K562 (cell line): ENCODE results near the gene DDR1. TPM values are rescaled to one million over a fixed set of nuclear protein-coding genes. Genes with fewer than 3 reads are reported as not detected.
A peak's percentile ranks its signal among the peaks of the same experiment; 100 is the strongest.

Source experiments
- CBX3 ChIP-seq, 2 experiments: IDR thresholded peaks; 1 replicate in 1 of 2; 2 replicates in 1 of 2; pipeline ENCODE4 v1.6.1; 2012; ENCODE audit warnings: inconsistent platforms in 2 of 2, low read length in 2 of 2, borderline replicate concordance in 1 of 2, control low read depth in 1 of 2
- CSDE1 ChIP-seq, 2 experiments: fragments of 450-650 bp; IDR thresholded peaks; 2 replicates each; pipeline ENCODE4 v1.6.1; 2016; ENCODE audit warnings: mild to moderate bottlenecking in 1 of 2
- CTCF ChIP-seq, 3 experiments: IDR thresholded peaks in 2 of 3; conservative IDR thresholded peaks in 1 of 3; 2 replicates each; pipeline ENCODE4 v1.5.1; 2011 to 2012; ENCODE audit warnings: low read length in 3 of 3, mild to moderate bottlenecking in 3 of 3, control low read depth in 2 of 3, improper control_type of control experiment in 1 of 3, inconsistent platforms in 1 of 3, low read depth in 1 of 3, mixed read lengths in 1 of 3, moderate library complexity in 1 of 3; ENCODE audit not compliant: insufficient read depth in 2 of 3
- CUX1 ChIP-seq: fragments of 200-800 bp; sonication (Bioruptor generic); IDR thresholded peaks from 2 replicates; pipeline ENCODE4 v1.6.1; 2016; ENCODE audit warnings: missing genetic modification characterization, missing compliant biosample characterization
- FOXM1 ChIP-seq, 2 experiments: fragments of 450-650 bp in 1 of 2; sonication (generic) in 1 of 2; formaldehyde crosslinking in 1 of 2; IDR thresholded peaks; 2 replicates each; pipeline versions ENCODE4 v1.6.1 to v1.9.0; 2017 to 2022; ENCODE audit warnings: low read depth in 2 of 2, mild to moderate bottlenecking in 2 of 2, missing genetic modification reagents in 1 of 2, moderate library complexity in 1 of 2
- GTF2A2 ChIP-seq: IDR thresholded peaks from 2 replicates; pipeline ENCODE4 v1.6.1; 2016; ENCODE audit warnings: mild to moderate bottlenecking, missing genetic modification characterization, missing compliant biosample characterization
- HEY1 ChIP-seq: fragments of 250-450 bp; sonication (Bioruptor Pico); IDR thresholded peaks from 2 replicates; pipeline ENCODE4 v1.5.0; 2020; ENCODE audit warnings: mild to moderate bottlenecking, moderate library complexity, borderline replicate concordance
- HLTF ChIP-seq: fragments of 450-650 bp; IDR thresholded peaks from 2 replicates; pipeline ENCODE4 v1.6.1; 2016
- HMBOX1 ChIP-seq: sonication (generic); IDR thresholded peaks from 2 replicates; pipeline ENCODE4 v1.6.1; 2016
- KDM4B ChIP-seq, 2 experiments: fragments of 450-650 bp in 1 of 2; sonication (generic) in 1 of 2; IDR thresholded peaks; 2 replicates each; pipeline ENCODE4 v1.6.1; 2016 to 2017; ENCODE audit warnings: borderline replicate concordance in 2 of 2, antibody characterized with exemption in 1 of 2, low read depth in 1 of 2, mild to moderate bottlenecking in 1 of 2
- MED1 ChIP-seq: sonication (generic); formaldehyde crosslinking; IDR thresholded peaks from 2 replicates; pipeline ENCODE4 v1.8.1; 2023; ENCODE audit warnings: missing genetic modification reagents, borderline replicate concordance
- RB1 ChIP-seq: fragments of 450-650 bp; IDR thresholded peaks from 2 replicates; pipeline ENCODE4 v1.6.1; 2017; ENCODE audit warnings: low read depth, mild to moderate bottlenecking
- RFX7 ChIP-seq: fragments of 250-450 bp; sonication (Bioruptor Pico); IDR thresholded peaks from 2 replicates; pipeline ENCODE4 v1.5.1; 2021; ENCODE audit warnings: mild to moderate bottlenecking
- THRA ChIP-seq: fragments of 450-650 bp; IDR thresholded peaks from 2 replicates; pipeline ENCODE4 v1.6.1; 2017; ENCODE audit warnings: mild to moderate bottlenecking, moderate library complexity
- TRIM28 ChIP-seq: fragments of 450-650 bp; IDR thresholded peaks from 2 replicates; pipeline ENCODE4 v1.6.1; 2017
- ZKSCAN1 ChIP-seq: fragments of 150-350 bp; IDR thresholded peaks from 2 replicates; pipeline ENCODE4 v1.6.1; 2016; ENCODE audit warnings: low read depth, low read length
- ZNF311 ChIP-seq: fragments of 250-450 bp; sonication (Bioruptor Pico); IDR thresholded peaks from 2 replicates; pipeline ENCODE4 v1.4.0; 2020; ENCODE audit warnings: mild to moderate bottlenecking, moderate library complexity
- ZNF408 ChIP-seq: fragments of 250-450 bp; sonication (Bioruptor Pico); IDR thresholded peaks from 2 replicates; pipeline ENCODE4 v1.4.0; 2020; ENCODE audit warnings: low read depth, mild to moderate bottlenecking, moderate library complexity
- ZNF431 ChIP-seq: sonication (generic); formaldehyde crosslinking; IDR thresholded peaks from 2 replicates; pipeline ENCODE4 v1.8.0; 2022; ENCODE audit warnings: mild to moderate bottlenecking, missing genetic modification reagents
- polyA plus RNA-seq, 8 experiments: library from polyadenylated mRNA; depleted of rRNA in 4 of 8; stranded (reverse) in 5 of 8; unstranded in 3 of 8; fragments of >200 nt; fragmentation: Nextera tagmentation in 2 of 8; fragmentation: Illumina TruSeq in 1 of 8; extraction: Ambion mirVana in 2 of 8; extraction: Trizol in 1 of 8; gene quantifications; 2 replicates each; pipeline versions ENCODE4 v1.2.1 to v1.2.3, GENCODE V29; 2011 to 2014; ENCODE audit warnings: inconsistent platforms in 1 of 8, missing spikeins in 1 of 8
- total RNA-seq, 7 experiments: library from RNA; depleted of rRNA in 6 of 7; stranded (reverse); fragments of >200 nt in 6 of 7; fragmentation: Illumina TruSeq in 2 of 7; extraction: Trizol in 2 of 7; gene quantifications; 2 replicates each; pipeline versions ENCODE4 v1.2.1 to v1.2.3, GENCODE V29; 2011 to 2021; ENCODE audit warnings: low replicate concordance in 1 of 7

Gene DDR1
- total and polyA plus RNA-seq, 9 of the 15 experiments (the other 6 are each of a cell fraction or from before 2014, with no cell fraction given), result 1.4 to 44.6 (median 12.2) TPM

GRCh38 chr6:30849903-30850651, 34.2 kb upstream of the DDR1 start (continued):
- TF ChIP-seq HMBOX1 (no peak), RFX7 (CRISPR knock-in tag) (no peak), THRA (no peak), ZNF408 (no peak), TRIM28 (0 out of 2 replicates have a peak, but pooled peaks have one; percentile 56), RB1 (no peak), FOXM1 (IDR thresholded peaks at IDR 0.05; ENCODE audit: low read depth) (no peak), FOXM1 (CRISPR knock-in tag; IDR thresholded peaks at IDR 0.05; ENCODE audit: low read depth) (no peak), CBX3 (IDR thresholded peaks at IDR 0.05; ENCODE audit: borderline replicate concordance in 1 of 2, low read length in 2 of 2) (peak in 1 of 2 experiments; percentile 83; a peak in 1 of 3 replicates), GTF2A2 (tag) (no peak), MED1 (CRISPR knock-in tag) (no peak), ZKSCAN1 (no peak), CSDE1 (IDR thresholded peaks at IDR 0.05) (no peak), ZNF311 (CRISPR knock-in tag) (no peak), CTCF (IDR thresholded peaks at IDR 0.05 in 2 of 3, conservative IDR thresholded peaks at IDR 0.05 in 1 of 3; ENCODE audit: insufficient read depth in 2 of 3, low read depth in 1 of 3, low read length in 3 of 3) (no peak), HEY1 (CRISPR knock-in tag) (no peak), HLTF (no peak), CUX1 (CRISPR knock-in tag) (no peak), ZNF431 (CRISPR knock-in tag) (peak; percentile 99), KDM4B (IDR thresholded peaks at IDR 0.05; ENCODE audit: borderline replicate concordance in 2 of 2, low read depth in 1 of 2) (no peak)
